ENCODE measurements around the gene FCN3.

FCN3 gene

DNA sequence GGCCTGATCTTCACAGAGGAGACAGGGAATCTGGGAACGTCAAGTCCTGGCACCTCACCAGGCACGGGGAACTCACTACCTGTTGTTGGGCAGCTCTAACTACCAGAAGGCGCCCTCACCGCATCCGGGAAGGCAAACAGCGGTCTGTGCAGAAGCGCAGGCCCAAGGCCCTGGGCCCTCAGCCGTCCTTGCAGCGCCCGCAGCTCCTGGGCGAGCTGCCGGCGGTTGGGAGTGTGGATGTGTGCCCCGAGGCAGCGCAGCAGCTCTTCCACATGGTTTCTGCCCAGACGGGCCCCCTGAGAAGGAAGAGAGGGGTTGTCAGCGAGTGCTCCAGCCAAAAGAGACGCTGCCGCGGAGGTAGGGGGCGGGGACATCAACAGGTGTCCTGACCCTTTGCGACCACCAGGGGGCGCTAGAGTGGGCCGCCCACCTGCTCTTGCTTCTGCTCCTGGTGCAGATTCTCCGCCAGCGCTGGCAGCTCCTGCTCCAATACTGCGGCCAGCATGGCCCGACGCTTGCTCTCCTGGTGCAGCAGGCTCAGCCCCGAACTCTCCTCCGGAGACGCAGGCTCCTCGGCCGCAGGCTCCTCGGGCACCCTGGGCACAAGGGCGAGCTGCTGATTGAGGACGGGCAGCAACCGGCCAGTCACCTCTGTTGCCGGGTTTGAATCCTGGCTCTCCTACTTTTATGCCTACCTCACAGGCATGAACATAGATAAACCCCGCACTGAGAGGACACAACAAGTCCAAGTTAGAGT is 17.2 kb downstream of the FCN3 start:
- peak in 1 of 2 experiments; percentile 23 for DNase-seq

DNA sequence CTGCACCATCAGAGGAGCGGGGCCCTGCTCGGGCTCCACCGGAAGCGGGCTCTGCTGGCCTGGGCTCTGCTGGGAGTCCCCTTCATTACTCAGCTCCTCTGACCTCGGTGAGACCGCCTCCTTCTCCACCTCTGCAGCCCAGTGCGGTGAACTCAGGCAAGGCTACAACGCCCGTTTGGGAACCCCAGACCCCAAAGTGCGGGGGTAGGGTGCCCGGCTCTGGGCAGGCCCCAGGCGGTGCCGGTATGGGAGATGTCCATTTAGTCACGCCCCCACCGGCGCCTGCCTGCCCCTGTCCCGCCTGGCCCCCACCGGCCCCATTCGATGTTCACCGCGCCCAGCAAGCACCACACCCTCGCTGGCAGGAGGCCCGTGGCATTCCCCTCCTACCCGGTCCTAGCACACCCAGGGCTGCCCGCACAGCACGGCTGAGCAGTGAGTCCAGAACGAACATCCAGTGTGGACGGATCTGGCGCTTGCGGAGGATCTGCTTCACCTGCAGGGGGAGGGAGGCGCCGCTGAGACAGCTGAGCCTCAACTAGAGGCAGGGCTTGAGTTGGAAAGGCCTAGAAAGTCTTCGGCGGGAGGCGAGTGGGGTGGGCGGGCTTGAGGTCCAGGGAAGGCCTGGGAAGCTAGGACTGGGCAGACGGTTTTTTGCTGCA is 17.9 kb downstream of the FCN3 start:
- DNase-seq, result no peak

DNA sequence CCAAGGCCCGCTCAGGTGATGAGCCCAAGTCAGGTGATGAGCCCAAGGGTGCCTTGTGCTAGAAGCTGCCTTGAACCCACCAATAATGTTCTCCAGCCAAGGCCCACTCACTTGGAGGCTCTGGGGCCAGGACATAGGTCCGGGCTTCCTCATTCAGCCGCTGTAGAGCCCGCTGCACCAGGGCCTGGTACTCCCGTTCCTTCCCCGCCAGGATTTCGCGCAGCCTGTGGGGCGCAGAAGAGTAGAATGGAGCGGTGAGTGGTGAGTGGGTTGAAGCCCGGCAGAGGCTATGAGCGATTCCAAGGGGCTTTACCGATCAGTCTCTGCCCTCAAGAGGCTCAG is 18.4 kb downstream of the FCN3 start:
- DNase-seq, result no peak

DNA sequence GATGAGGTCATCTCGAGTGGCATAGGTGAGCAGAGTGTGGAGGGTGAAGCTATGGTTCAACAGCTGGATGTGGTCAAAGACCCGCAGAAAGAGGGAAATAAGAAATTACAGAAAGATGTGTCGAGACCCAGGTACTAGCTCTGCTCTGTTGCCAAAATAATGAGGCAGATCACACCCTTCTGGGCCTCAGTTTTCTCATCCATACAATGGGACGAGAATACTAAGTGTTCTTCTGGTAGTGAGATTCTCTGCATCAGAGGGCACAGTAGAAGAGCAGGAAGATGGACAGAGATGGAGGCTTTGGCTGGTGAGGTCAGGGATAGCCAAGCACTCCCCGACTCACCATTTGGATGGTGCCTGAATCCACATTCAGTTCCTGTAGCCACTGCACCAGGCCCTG is 18.9 kb downstream of the FCN3 start:
- no peak for DNase-seq

DNA sequence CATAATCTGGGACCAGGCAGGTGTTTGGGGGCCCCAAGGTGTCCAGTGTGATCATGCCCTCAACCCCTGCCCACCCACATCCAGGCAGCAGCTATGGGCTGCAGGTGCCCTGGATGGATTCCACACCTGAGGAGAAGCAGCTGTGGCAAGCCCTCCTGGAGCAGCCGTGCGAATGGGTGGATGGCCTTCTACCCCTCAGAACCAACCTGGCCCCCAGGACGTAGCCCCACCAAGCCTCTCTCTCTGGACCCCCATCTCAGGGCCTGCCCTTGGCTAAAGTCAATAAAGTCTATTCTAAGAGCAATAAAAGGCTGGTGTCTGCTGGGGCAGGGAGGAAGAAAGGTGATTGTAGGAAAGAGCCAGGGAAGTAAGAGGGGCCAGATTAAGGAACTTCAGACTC is 21.0 kb downstream of the FCN3 start:
- DNase-seq, result no peak

DNA sequence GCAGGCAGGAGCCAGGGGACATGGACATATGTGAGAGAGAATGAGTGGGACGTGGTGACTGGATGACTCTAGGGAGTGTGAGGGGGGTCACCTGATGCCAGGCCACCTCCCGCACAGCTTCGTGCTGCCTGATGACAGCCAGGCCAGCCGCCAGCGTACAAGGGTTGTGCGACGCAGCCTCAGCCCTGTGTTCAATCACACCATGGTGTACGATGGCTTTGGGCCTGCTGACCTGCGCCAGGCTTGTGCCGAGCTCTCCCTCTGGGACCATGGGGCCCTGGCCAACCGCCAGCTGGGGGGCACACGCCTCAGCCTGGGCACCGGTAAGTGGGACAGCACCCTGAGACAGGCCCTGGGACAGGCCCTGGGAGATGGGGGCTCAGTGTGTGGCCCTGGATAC is 21.5 kb downstream of the FCN3 start:
- DNase-seq, result no peak

DNA sequence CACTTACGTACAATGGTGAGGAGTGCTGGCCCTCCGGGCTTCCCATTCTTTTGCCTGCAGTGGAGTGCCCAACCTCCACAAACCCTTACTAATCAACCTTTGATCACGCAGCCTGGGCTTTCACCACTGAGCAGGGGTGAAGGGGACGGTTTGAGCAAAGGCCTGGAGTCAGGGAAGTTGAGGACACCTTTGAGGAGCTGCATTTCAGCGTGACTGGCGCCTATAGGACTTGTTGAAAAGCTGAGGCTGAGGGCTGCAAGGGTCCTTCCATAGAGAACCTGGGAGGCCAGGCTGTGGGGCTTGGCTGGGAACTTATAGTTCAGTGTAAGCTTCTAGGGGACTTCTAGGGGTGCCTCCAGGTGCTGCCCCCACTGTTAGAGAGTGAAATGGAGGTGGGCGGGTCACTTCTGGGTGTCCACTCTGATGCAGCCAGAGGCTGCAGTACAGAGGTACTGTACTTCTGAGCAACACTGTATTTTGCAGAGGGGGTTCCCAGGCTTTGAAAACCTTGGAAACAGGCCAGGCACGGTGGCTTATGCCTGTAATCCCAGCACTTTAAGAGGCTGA is 23.0 kb downstream of the FCN3 start:
- DNase-seq, result no peak

DNA sequence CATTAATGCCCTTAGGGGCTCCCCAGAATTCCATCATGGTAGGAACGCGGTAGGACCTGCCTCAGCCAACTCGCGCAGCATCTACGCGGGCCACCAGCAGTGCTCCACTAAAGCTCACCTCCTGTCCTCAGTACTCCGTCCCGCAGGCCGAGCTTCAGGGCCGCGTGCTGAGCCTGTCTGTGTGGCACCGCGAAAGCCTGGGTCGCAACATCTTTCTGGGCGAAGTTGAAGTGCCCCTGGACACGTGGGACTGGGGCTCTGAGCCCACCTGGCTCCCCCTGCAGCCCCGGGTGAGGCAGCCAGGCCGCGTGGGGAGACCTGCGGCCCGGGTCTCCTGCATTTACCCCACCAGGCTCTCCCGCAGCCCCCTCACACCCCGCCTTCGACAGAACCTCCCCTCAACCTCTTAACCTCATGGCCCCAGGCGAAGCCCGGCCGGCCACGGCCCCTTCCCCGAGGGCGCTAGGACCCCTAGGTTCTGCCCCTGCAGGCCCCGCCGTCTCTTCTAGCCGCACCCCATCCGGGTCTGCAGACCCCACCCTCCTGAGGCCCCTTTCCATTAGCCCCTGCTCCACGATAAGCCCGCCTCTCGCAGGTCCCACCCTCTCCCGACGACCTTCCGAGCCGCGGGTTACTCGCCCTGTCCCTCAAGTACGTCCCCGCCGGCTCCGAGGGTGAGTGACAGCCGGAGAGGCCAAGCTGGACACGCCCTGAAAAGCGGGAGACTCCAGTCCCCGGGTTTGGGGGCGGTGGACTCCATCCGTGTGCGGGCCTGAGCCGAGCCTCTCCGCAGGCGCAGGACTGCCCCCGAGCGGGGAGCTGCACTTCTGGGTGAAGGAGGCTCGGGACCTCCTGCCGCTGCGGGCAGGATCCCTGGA is 23.7 kb downstream of the FCN3 start:
- DNase-seq, result no peak

DNA sequence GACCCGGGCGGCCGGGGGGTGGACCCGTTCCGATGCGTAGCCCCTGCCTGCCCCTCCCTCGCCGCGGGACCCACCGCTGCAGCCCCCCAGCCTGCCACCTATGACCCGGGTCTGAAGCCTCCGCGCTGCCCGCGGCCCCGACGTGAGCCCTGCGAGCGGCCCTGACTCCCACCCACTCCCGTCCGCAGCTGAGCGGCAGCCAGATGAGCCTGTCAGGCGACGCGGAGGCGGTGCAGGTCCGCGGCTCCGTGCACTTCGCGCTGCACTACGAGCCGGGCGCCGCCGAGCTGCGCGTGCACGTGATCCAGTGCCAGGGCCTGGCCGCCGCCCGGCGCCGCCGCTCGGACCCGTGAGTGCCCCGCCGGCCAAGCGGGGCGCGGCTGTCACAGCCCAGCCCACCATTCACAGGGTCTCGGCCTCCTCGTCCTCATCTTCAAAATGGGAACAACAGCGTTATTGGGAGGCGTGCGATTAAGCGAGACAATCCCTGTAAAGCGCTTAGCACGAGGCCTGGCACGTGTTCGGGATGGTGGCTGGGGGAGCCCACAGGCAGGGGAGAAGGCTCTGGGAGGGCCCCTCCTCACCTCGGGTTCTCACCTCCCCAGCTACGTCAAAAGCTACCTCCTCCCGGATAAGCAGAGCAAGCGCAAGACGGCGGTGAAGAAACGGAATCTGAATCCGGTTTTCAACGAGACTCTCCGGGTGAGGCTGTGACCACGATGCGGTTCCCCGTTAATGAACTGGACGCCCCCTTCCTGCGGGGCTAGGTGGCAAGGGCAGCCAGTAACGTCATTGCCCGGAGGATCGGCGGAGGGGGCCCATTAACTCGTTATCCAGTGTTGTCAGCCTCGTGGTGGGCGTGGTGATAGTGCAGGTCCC is 24.6 kb downstream of the FCN3 start:
- no peak for DNase-seq

DNA sequence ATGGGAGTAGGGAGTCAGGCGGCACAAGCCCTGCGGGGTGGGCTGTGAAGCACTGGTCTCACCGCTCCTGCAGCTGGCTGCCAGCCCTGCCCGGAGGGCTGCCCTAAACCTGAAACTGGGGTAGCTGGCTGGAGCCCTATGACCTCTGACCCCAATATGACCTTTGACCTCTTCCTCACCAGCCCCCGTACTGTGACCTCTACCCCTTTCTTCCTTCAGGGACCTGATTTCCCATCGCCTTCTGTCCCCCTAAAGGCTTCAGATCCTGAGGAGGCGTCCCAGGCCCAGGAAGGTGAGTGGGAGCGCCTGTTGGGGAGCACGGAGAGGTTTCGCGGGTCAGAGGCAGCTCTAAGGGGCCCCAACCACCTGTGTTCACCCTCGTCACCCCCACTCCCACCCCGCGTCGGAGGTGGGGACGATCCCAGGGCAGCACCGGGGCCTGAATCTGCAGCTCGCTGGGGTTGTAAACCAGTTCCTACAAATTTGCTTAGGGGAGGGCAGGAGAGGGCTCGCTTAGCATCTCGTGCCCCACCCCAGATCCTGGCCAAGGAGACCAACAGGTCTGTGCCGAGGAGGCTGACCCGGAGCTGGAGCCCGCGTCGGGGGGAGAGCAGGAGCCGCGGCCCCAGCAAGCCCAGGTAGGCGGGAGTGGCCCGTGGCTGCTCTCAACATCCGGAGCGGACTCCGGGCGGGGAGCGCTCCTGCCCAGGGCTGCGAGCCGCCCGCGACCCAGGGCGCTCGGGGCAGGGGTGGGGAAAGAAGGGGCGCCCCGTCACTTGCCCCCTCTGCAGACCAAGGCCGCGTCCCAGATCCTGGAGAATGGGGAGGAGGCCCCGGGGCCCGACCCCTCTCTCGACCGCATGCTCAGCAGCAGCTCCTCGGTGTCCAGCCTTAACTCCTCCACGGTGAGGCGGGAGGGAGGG is 25.5 kb downstream of the FCN3 start:
- DNase-seq, result peak in 1 of 2 experiments; percentile 20

DNA sequence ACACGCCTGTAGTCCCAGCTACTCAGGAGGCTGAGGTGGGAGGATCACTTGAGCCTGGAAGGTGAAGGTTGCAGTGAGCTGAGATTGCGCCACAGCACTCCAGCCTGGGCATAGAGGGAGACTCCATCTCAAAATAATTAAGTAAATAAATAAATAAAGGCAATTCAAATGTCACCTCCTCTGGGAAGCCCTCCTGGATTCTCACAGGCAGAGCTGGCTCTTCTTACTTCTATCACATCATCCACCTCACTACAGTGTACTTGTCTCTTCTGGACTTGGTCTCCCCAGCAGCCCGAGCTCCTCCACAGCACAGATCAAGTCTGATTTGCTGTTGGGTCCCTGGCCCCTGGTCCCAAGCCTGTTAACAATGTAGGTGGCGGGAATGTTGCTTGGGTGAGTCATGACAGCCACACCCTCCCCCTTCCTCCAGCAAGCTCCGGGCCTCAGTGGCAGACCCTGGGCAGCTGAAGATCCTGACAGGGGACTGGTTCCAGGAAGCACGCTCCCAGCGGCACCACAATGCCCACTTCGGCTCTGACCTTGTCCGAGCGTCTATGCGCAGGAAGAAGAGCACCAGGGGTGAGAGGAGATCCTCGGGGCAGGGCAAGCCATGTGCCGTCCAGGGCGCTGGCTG is 27.5 kb downstream of the FCN3 start:
- no peak for DNase-seq

DNA sequence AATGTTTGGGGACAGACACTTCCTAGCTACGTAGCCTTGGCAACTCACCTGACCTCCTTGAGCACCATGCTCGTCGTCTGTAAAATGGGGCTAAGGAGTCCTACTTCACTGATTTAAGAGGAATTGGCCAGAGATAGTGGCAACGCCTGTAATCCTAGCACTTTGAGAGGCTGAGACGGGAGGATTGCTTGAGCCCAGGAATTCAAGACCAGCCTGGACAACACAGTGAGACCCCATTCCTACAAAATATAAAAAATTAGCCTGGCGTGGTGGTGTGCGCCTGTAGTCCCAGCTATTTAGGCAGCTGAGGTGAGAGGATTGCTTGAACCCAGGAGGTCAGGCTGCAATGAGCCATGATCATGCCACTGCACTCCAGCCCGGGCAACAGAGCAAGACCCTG is 28.3 kb downstream of the FCN3 start:
- DNase-seq, result no peak

DNA sequence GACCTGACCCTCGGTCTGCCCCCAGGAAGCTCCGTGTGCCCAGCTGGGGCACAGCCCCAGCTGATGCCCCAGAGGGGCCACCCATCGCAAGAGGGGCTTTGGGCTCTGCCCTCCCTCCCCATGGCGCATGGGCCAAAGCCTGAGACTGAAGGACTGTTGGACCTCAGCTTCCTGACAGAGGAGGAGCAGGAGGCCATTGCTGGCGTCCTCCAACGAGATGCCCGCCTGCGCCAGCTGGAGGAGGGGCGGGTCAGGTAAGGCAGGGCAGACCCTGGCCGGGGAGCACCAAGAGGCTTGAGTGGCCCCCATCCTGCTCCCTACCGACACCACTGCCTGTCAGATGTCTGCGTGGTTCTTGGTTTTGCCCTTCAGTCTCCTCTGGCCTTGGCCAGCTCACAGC is 29.4 kb downstream of the FCN3 start:
- no peak for DNase-seq

DNA sequence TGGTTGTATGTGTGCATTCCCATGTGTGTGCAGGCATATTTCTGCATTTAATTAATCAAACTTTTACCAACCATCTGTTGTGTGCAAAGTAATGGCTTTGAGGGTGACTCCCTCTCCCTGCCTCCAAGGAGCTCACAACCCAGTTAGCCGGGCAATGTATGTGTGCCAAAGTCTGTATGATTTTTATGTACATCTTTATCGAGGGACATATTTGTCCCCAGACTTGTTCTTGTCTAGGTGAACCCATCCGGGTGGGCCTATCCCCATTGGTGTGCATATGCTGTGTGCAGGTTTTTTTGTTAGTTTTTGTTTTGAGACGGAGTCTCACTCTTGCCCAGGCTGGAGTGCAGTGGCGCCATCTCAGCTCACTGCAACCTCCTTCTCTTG is 31.0 kb downstream of the FCN3 start:
- DNase-seq, result no peak

DNA sequence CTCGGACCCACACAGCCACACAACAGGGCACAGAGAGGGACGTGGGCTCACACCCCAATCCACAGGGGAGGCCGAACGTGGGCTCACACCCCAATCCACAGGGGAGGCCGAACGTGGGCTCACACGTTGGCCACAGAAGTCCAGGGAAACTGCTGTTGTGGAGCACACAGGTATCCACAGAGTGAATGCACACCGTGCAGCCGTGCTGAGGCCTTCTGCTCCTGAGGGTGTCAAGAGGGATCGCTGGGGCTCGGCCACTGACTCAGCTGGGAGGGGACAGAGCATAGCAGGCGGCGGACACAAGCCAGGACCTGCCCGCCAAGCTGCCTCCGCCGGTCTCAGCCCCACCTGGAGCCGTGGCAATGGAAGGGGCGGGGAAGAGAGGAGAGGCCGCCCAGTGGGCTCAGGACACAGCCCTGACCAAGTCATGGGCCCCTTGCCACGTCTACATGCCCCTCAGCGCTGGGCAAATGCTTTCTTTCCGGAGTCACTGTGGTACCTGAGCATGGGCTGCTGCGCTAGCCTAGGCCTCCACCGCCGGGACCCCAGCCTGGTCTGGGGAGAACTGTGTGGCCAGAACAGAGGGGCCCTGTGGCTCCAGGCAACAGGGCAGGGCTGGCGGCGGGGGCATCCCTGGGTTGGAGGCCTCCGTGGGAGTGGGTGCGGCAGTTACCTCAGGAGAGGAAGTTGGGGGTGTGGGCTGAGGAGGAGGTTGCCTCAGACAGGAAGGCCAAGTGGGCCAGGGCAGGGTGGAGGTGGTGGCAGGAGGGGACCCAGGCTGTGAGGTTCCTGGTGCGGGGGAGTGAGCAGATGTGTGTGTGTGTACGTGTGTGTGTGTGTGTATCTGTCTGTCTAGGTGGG is 31.6 kb downstream of the FCN3 start:
- peak in 1 of 2 experiments; percentile 43 for DNase-seq

DNA sequence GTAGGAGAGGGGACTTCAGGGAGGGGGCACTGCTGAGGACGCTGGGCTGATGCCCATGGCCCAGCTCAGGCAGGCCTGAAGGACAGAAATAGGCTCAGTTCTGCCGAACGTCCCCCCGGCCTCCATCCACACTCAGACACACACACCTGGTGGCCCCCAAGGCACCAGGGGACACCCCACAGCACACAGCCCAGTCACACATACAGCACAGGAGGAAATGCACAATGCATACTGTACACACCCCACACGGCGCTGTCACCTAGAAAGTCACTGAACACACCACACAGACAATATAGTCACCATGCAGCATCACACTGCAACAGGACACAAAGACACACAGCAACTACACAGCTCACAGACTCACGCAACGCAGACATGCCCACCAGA is 32.2 kb downstream of the FCN3 start:
- DNase-seq, result no peak

DNA sequence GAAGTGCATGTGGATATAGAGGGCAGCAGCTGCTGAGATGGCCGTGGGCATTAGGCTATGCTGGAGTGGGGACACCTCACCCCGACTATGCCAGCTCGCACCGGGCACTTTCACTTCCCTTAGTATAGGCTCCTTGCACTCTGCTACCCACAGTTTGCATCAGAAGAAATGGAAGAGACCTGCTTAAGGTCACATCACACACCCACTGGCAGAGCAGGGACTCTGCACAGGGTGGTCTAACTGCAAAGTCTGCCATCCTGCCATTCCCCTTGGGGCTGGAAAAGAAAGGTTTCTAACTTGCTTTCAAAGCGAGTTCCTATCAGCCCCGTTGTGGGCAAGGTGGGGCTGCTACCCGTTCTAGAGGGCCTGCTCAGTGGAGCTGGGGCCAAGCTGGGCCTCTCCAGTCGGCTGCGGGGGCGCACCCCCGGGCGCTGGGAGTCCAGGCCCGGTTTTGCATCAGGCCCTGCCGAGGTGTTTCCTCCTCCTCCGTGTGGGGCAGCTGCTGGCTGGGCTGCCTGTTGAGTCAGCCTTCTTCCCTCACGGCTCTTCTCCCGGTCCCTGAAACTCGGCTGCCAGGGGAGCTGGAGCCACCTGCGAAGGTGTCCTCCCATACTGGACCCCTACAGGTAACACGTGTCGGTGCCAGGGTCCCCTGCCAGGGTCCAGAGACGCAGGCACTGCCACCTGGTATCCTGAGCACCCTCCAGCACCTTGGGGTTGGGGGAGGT is 32.9 kb downstream of the FCN3 start, which contains the start of gene SYTL1:
Gene SYTL1, plus strand, starts transcription at position 498 of the 728 bp plus-strand sequence. CDS start 3,313 bp downstream, outside the sequence.
- peak in 1 of 2 experiments; percentile 50 for DNase-seq

DNA sequence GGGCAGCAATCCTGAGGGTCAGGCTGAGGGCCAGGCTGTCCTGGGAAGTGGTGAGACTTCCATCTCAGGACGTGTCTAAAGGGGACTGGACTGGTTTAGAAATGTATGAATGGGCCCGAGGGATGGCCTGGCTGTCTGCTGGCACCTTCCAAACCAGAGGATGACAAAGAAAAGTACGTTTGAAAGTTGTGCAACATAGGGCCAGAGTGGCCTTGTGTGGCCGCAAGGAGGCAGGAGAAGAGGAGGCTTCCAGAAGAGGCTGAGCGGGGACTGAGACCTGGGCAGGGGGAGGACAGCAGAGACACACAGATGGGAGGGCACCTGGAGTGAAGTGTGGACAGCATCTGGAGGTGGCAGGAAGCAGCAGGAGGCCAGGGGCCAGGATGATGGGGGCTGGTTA is 35.4 kb downstream of the FCN3 start:
- DNase-seq, result no peak

DNA sequence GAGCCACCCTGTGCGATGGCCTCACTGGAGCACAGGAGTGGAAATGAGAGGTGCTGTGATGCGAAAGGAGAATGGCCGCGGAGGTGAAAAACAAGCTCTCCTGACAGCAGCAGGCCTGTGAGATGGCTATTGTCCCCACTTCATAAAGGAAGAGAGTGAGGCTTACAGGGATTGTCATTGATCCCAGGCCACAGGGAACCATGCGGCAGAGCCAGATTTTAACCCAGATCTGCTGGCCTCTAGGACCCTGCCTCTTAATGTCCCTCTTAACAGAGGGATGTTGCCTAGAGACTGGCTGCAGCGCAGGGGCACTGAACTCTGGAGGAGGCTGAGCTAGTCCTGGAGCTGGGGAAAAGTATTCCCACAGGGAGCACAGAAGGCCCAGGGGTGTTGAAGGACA is 35.9 kb downstream of the FCN3 start:
- no peak for DNase-seq

Measured in cerebellar nuclear complex (tissue), 1 donor.